Pulmonary artery endothelial cell (primary cell): ENCODE results near the gene VPS39. TPM values are rescaled to one million over a fixed set of nuclear protein-coding genes. Genes with fewer than 3 reads are reported as not detected.

Experiments
- DNase-seq: peaks from one replicate; pipeline ENCODE4 v3.0.0-alpha.2; 2011; ENCODE audit warnings: low read depth, low spot score
- total RNA-seq: library from RNA; depleted of rRNA; stranded (reverse); fragments of >200 nt; gene quantifications from 2 replicates; pipeline ENCODE4 v1.2.3, GENCODE V29; 2014

Gene VPS39
- total RNA-seq, 1 donor from 2014 or later: 32.2 TPM

GRCh38 chr15:42131826-42132806, 76.0 kb downstream of the VPS39 start:
- no peak for DNase-seq

- DNase-seq: no peak
These were observed 77.1 kb downstream of the VPS39 start for GRCh38 chr15:42131006-42131405.

- DNase-seq: no peak
These were observed 77.7 kb downstream of the VPS39 start for GRCh38 chr15:42130246-42130986.

GRCh38 chr15:42129364-42129763, 78.7 kb downstream of the VPS39 start:
- DNase-seq: no peak

GRCh38 chr15:42128476-42128875, 79.6 kb downstream of the VPS39 start:
- DNase-seq: no peak

GRCh38 chr15:42123546-42123945, 84.6 kb downstream of the VPS39 start:
- DNase-seq: no peak

- DNase-seq: no peak
These were observed 86.4 kb downstream of the VPS39 start for GRCh38 chr15:42121682-42122081.

- DNase-seq: no peak
These were observed 87.1 kb downstream of the VPS39 start for GRCh38 chr15:42121021-42121420.

GRCh38 chr15:42120285-42120684, 87.8 kb downstream of the VPS39 start:
- no peak for DNase-seq

GRCh38 chr15:42119446-42119760, 88.7 kb downstream of the VPS39 start:
- no peak for DNase-seq

- DNase-seq: no peak
These were observed 89.3 kb downstream of the VPS39 start for GRCh38 chr15:42118650-42119445.

- DNase-seq: no peak
These were observed 96.2 kb downstream of the VPS39 start for GRCh38 chr15:42111924-42112323.

GRCh38 chr15:42110367-42110766, 97.7 kb downstream of the VPS39 start:
- DNase-seq: no peak

- no peak for DNase-seq
These were observed 99.3 kb downstream of the VPS39 start for GRCh38 chr15:42108806-42109205.

Other genes starting within 250 kb of the VPS39 start
- 189 and 190 TPM in 2 replicates for gene EHD4, start 235.7 kb downstream of the VPS39 start, total RNA-seq
- not detected in 2 replicates for gene PLA2G4E, start 187.3 kb downstream of the VPS39 start, total RNA-seq
- not detected in 2 replicates for gene PLA2G4D, start 113.7 kb downstream of the VPS39 start, total RNA-seq
- not detected in 2 replicates for gene PLA2G4F, start 51.7 kb downstream of the VPS39 start, total RNA-seq
- gene GANC, start 64.9 kb upstream of the VPS39 start, total RNA-seq: 10.7 and 14.8 TPM in 2 replicates
- gene TMEM87A, start 65.1 kb upstream of the VPS39 start, total RNA-seq: 42.1 and 47.1 TPM in 2 replicates
- 0.21 and 0.26 TPM in 2 replicates for gene CAPN3, start 151.2 kb upstream of the VPS39 start, total RNA-seq